G401 (cell line): ENCODE data around the gene DPM2. TPM values are rescaled to one million over a fixed set of nuclear protein-coding genes. Genes with fewer than 3 reads are reported as not detected.
A peak's percentile ranks its signal among the peaks of the same experiment; 100 is the strongest.

Experiments
- DNase-seq: peaks from one replicate; pipeline ENCODE4 v3.0.0-alpha.2; 2015; ENCODE audit warnings: low spot score
- in situ Hi-C: cut with HindIII; loops from 2 replicates; pipeline ENCODE4 v1.10.0; 2016; ENCODE audit warnings: low sequenced_read_pairs, mixed read lengths
- total RNA-seq: library from RNA; depleted of rRNA; stranded (reverse); fragments of >200 nt; shearing (Covaris generic); gene quantifications from 2 replicates; pipeline ENCODE4 v1.2.3, GENCODE V29; 2014

Gene DPM2
- total RNA-seq, 1 experiment from 2014 or later, result 39.0 TPM

GRCh38 chr9:127913682-127914081, 24.0 kb downstream of the DPM2 start:
- in situ Hi-C loops, result no loop called here
- DNase-seq, result no peak

GRCh38 chr9:127912882-127913281, 24.8 kb downstream of the DPM2 start:
- in situ Hi-C loops, result no loop called here
- DNase-seq, result no peak

- no peak for DNase-seq
- in situ Hi-C loops, result no loop called here
These were observed 25.4 kb downstream of the DPM2 start for GRCh38 chr9:127912296-127912695.

GRCh38 chr9:127910613-127911205, 26.9 kb downstream of the DPM2 start:
- DNase-seq, result peak; percentile 85
- in situ Hi-C loops, result no loop called here

GRCh38 chr9:127909839-127910273, 27.8 kb downstream of the DPM2 start:
- no peak for DNase-seq
- in situ Hi-C loops, result no loop called here

GRCh38 chr9:127908660-127908926, 29.1 kb downstream of the DPM2 start:
- no peak for DNase-seq
- in situ Hi-C loops, result no loop called here

GRCh38 chr9:127907867-127908659, 29.6 kb downstream of the DPM2 start:
- no peak for DNase-seq
- in situ Hi-C loops, result no loop called here

GRCh38 chr9:127905788-127906191, 31.9 kb downstream of the DPM2 start:
- in situ Hi-C loops, result no loop called here

GRCh38 chr9:127905004-127905728, 32.5 kb downstream of the DPM2 start:
- no peak for DNase-seq
- in situ Hi-C loops, result no loop called here

More at GRCh38 chr9:127905788-127906191, 31.9 kb downstream of the DPM2 start:
- no peak for DNase-seq

- DNase-seq, result no peak
- in situ Hi-C loops, result no loop called here
These were observed 33.1 kb downstream of the DPM2 start for GRCh38 chr9:127904561-127905003.

GRCh38 chr9:127903557-127904475, 33.8 kb downstream of the DPM2 start:
- in situ Hi-C loops, result no loop called here
- DNase-seq, result no peak

GRCh38 chr9:127899128-127899943, 38.3 kb downstream of the DPM2 start, which contains the start of gene ST6GALNAC6:
Gene ST6GALNAC6 (minus strand): TSS chr9:127899603. CDS start chr9:127897981, 1,622 bp downstream.
- peak; percentile 71 for DNase-seq
- in situ Hi-C loops, result no loop called here

- in situ Hi-C loops, result no loop called here
- DNase-seq, result no peak
These were observed 39.1 kb downstream of the DPM2 start for GRCh38 chr9:127898433-127899127.

- peak; percentile 93 for DNase-seq
These were observed 40.4 kb downstream of the DPM2 start for GRCh38 chr9:127897193-127897692.

GRCh38 chr9:127896395-127897192, 41.1 kb downstream of the DPM2 start:
- DNase-seq, result no peak
- in situ Hi-C loops, result no loop called here

More at GRCh38 chr9:127897193-127897692, 40.4 kb downstream of the DPM2 start:
- in situ Hi-C loops, result no loop called here

- in situ Hi-C loops, result no loop called here
- DNase-seq, result no peak
These were observed 41.8 kb downstream of the DPM2 start for GRCh38 chr9:127895811-127896210.

- in situ Hi-C loops, result no loop called here
These were observed 44.3 kb downstream of the DPM2 start for GRCh38 chr9:127893392-127893791.

More at GRCh38 chr9:127893392-127893791, 44.3 kb downstream of the DPM2 start:
- DNase-seq, result no peak
